Fibroblast of skin of left quadriceps (primary cell): ENCODE results near the gene DENND1B.

Source experiments
- DNase-seq, 2 experiments: peaks; one replicate each; pipeline ENCODE4 v3.0.0-alpha.2; 2013; ENCODE audit warnings: low read depth in 2 of 2

Gene DENND1B

DNA sequence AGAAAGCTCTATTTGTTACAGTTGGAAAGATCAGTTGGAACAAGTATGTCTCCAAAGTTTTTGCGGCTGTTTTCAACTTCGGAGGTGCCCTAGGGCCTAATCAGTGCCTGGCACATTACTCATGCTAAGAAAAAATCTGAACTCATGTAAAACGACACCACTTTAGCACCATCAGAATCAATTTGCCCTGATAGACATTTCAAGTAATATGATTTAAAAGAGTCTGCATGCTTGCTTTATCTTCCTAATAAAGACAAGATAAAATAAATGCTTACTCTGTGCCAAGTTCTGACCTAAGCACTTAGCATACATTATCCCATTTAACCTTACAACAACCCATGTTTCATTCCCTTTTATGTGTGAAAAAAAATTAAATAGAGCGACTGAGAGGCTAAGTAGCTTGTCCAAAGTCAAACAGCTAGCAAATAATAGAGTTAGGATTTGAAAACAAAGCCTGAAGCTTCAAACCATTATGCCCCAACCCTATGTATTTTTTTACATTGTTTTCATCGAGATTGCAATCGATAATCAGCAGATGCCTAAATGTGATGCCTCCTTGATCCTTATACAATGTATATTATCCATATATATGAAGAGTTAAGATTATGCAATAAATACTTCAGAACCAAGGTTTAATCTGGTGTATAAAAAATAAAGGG lies 91.3 kb downstream of the DENND1B start:
- DNase-seq, result no peak

DNA sequence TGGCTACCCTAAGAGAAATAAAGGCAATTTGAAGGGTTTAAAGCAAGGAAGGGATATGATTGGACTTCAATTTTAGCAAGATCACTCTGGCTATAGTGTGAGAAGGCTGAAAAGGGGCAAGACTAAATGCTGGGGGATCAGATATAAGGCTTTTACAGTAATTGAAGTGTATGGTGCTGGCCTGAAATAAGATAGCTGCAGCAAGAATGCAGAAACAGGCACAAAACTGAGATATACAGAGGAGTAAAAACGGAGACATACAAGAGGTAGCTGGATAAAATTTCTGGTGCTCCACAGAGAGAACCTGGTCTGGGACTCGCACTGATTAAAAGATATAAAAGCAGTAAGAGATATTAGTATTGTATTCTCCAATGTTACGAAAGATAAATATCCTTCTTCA lies 92.0 kb downstream of the DENND1B start:
- no peak for DNase-seq

DNA sequence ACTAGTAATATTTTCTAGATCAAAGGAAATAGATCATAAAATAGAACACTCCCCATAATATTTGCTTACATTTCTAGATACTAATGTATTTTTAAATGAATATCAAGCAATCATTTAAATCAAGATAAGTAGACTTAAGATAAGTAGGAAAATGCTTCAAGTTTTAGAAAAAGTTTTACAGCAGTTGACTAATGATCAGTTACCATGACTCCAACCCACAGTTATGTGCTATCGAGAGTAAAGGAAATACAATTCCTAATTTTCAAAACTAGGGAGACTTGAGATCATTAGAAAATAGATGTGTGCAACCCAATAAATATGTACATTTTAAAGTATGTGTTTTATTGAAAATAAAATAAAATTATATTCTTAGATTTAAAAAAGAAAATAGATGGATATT lies 95.0 kb downstream of the DENND1B start:
- no peak for DNase-seq

DNA sequence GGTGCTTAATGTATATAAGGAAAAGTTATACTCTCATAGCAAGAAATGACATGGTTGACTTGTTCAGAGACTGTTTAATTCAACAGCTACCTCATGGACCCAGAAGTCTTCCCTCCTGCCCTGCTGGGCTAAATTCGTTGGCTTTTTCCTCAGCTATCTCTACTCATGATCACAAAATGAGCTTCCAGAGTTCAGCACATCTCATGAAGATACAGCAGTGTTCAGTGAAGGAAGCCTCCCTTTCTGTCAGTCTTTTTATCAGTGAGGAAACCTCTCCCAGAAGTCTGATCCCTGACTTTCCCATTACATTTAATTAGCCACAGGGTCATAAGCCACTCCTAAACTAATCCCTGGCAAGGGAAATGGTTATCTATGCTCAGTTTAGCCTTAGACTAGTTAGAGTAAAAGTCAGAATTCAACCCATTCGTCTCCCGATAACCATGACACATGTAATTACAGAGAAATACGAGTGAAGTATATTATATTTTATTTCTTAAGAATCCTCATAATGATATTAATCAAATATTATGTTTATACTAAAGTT lies 97.5 kb downstream of the DENND1B start:
- DNase-seq, result no peak

DNA sequence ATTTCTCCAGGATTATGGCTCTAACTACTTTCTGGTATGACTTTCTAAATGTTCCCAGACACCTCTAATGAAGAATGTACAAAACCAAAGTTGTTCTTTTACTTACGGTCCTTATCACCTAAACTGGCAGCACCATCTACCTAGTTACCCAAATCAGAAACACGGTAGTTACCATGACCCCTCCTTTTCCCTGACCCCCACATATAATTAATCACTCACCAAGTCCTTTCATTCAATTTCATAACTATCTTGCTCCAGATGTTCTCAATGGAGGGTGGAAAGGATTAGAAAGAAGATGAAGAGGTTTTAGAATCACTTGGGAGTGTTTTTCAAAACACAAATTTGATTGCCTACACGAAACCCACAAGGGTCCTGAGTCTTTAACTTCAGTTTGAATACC lies 98.0 kb downstream of the DENND1B start:
- DNase-seq, result no peak

DNA sequence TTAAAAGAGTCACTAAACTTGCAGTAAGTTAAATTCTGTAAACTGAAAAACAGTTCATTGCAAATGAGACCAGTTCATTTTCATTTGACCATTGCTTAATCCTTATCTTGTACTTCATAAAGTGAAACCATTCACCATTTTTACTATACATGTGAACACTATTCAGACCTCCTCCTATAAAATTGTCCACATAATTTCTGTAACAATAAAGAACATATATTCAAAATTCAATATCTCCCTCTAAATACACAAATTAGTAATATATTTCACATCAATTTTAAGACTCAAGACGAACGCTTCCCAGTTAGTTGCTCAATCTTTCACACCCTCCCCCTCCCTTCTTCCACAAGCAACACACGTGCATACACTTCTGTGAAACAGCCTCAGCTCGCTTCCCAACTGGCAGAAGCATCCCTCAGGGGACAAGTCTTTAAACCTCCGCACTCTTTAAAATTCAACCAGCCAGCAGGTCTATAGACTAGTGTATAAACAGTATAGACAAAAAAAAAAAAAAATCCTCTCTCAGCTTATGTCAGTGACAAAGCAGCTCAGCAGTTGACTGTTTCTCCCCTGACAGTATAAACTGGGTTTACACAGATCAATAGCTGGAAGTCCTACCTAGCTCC lies 99.6 kb downstream of the DENND1B start:
- DNase-seq, result no peak

DNA sequence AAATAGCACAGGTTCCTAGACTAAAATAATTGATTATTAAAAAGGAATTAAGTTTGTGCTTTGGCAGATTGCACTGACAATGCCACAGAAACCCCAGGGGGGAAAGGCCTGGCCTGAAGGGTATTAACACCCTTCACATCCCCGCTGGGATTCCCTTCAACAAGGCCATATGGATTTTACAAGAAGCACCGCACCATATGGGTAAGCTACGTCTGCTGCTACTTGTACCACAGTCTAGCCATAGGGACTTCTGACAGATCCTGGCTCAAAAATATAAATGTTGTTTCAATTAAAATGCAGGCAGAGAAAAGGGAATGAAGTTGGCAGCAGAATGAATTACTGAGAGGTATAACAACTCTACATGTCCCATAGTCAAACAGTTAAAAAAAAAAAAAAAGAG lies 101.0 kb downstream of the DENND1B start:
- peak in 1 of 2 experiments; percentile 20 for DNase-seq

DNA sequence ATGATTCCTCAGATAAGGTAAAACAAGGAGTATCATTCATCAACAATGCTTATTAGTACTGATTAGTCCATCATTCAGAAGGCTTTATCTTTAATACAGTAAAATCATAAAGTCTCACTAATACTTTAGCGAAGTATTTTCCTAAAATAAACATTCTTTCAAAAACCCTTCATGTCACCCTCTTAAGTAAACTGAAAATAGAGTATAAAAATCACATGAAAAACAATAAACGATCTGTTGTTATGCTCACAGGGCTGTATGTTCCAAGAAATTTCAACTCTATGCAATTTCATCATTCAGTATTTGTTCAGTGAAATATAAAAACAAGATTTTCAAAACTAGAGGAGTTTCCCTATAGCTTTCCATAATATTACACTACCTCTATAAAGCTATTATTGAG lies 102.0 kb downstream of the DENND1B start:
- DNase-seq, result no peak

DNA sequence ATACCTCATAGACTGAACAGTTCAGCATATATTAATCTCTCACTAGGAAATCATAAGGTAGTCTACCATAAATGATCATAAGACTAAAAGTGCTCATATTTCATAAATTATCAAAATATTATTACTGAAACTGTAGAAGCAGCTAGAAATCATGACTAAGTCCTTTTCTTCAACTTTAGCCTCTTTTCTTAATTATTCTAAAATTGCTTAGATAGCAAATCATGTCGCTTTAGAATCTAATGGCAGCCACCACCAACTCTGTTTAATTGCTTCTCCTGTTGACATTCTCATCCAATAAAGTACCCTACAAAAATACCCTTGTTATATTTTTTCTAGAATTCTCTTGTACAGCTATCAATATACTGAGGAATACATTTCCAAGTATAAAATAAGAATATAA lies 102.9 kb downstream of the DENND1B start:
- DNase-seq, result no peak

DNA sequence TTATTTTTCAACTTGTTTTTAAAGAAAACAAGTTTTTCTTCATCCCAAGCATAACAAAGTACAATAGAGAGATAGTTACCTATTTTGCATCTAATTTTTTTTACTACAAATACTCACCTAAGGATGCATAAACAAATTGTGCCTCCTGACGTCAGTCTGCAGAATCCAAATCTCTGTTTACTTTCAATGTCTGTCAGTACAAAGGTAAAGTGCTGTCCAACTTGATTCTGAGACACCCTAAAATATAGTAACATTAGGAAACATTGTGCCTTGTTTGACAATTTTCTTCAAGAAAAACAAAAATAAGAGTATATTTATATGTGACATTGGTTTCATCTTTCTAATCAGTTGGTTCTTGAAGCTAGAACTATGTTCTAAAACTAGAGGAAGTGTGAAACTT lies 103.4 kb downstream of the DENND1B start:
- DNase-seq, result no peak

DNA sequence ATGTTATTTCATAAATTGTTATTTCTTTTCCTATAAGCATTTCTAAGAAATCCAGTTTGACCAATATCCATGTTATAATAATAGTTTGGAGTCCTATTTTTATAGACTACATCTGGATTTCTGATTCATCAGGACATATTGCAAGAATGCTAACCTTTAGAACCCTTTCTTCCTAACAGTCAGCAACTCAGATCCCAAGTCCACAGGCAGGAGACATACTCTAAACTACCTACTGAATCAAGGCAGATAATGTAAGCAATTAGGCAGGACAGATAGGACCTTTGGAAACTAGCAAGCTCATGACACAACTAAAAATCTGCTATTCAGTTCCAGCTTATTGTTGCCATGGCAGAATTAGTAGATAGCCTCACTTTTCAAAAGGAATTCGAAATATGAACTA lies 104.1 kb downstream of the DENND1B start:
- DNase-seq, result no peak

DNA sequence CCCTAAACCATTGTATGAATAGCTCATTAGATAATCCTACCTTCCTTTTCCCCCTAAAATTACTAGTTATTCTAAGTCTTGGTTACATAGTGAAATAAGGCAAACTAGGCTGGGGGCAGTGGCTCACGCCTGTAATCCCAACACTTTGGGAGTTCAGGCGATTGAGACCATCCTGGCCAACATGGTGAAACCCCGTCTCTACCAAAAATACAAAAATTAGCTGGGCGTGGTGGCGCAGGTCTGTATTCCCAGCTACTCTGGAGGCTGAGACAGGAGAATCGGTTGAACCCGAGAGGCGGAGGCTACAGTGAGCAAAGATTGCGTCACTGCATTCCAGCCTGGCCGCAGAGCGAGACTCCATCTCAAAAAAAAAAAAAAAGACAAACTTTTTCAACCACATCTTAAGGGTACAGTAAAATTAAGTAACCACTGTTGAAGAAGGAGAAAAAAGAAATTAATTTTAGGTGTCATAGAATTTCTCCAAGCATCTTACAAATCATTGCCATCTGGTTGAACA lies 108.5 kb downstream of the DENND1B start:
- no peak for DNase-seq

DNA sequence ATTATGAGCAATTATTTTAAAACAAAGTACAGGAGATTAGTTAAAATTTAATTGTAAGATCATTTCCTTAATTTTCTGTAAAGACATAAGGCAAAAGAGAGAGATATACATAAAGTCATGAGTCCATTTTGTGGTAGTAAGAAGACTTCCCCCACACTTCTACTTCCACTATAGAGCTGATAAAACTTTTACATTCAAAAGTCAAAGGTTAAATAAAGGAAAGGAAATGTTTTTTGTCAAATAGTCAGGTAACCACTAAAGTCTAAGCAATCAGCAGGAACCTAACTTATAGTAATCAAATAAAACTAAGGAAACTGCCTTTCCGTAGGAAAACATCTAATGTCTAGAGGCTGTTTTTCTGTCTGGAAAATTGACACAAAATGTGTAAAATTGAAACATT lies 110.9 kb downstream of the DENND1B start:
- DNase-seq, result no peak

DNA sequence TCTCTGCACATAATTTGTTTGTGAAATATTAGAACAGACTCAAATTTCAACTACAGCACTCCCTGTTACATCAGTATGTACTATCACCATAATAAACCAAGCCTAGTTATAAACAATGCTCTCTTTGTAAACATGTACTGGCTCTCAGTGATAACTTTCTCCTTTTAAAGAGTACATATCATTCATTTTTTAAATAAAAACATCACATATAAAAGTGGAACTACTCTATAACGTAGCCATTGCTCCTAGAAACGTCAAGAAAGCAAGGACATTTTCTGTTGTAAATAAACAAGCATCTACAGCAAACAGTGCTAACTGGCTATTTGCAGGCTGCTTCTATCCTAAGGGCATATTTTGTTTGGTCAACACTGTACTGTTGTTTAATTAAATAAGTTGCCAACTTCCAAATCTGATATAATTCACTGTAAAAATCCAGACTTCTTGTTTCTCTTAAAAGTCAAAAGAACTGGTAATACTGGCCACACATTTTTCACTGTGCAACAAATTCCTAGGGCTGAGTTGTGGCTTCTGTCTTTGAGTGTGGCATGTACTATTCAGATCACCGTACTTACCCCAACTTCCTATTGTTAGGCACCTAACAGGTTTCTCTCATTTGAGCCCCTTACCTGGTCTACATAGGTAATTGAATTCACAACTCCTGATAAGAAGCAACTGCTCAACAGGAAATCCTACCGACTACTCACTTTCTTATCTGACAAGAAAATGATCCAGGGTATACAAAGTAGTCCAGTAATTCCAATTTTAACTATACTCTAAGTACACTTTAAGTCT lies 111.9 kb downstream of the DENND1B start:
- no peak for DNase-seq

DNA sequence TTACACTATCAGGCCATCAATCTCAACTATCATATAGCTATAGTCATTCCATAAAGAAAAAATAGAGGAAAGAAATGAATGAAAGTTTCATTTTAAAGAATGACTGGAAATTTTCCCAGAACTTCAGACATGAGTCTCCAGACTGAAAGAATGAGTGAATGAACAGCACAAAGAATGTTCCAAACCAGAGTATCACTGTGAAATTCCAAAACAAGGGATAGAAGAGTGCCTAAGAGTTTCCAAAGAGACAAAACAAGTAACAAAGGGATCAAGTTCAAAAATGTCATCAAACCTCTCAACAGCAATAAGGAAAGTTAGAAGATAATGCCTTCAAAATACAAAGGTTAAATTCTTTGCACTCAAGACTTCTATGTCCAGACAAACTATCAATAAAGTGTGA lies 114.9 kb downstream of the DENND1B start:
- DNase-seq, result no peak

DNA sequence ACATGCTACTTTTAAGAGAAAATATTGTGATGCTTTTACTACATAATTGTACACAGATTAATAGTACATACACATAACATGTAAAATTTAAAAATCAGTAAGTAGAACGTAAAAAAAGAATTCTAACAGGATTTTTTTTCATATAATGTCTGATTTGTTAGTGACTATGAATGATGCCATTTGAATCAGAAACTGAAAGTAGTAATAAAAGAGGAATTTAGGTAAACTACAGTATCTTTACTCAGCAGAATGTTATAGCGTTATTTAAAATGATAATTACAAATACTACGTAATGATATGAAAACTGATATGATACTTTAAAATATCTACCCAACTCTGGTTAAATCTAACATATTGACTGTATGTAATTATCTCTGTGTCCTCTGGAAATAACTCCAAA lies 116.1 kb downstream of the DENND1B start:
- no peak for DNase-seq

DNA sequence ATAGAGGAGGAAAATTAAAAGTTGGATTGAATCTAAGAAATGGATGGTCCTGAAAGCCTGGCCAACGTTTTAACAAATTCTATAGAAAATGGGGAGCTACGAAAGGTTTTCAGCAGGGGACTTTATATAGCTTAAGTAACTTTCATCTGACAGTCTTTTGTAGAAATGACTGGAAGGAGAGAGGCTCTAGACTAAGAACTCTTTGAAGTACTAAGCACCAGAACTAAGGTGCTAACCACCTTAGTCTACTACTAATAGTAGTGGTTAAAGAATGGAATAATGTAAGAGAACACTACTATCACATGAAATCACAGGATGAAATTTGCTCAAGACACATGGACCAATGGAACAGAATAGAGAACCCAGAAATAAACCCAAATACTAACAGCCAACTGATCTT lies 126.1 kb downstream of the DENND1B start:
- no peak for DNase-seq

DNA sequence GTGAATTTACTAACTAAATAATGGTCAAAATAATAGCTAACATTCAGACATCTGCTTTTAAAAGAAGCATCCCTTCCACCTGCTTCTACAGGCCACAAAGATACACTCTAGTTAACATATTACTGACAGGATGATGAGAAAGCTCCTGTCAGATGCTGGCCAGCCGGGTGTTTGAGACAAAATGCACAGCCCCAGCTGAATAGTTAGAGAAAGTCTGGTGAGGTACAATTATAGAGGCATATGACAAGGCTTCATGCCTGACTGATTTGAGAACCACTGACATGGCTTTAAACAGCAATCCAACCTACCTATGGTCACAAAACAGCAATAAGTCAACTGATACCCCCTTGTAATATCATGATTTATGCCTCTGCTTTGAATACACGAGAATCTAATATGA lies 137.0 kb downstream of the DENND1B start:
- no peak for DNase-seq

DNA sequence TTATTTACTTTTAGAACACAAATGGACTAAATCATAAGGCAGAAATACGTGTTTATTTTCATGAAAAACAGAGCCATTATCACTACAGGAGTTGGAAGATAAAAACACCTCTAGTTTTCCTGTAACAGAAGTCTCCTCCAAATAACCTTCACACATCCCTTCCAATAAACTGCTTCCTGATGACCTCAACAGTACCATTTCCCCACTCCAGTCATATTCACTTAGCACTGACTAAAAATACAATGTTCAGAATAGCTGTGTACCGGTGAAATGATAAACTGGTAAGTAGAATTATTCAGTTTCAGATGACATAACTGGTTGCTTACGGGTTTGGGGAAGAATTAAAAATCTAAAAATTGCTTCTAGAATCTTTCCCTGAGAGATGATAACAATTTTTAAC lies 137.9 kb downstream of the DENND1B start:
- no peak for DNase-seq

DNA sequence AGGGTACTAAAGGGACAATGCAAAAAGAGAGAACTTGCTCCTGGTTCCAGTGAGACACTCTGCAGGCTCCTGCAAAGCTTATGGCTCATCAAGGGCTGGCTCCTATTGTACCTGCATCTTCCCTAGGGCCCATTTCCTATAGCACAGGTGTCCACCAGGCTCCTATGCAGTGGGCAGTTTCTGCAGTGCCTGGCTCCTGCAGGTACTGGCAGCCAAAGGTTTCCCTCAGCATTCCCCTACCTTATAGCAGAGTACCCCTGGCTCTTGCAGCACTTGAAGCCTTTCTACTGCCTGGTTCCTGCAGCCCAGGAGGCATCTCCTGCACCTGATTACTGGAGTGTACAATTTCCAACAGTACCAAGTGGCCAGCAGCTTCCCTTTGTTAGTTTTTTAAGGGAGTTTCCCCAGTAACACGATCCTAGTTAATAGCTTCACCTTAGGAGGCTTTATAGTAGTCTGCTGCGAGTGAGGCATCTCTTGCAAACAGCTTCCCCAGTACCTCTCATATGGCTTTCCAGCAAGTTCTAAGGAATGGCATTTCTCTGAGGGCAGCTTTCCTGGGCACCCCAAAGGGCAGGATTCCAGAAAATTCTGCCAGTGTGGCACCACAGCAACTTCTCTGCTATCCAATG lies 141.7 kb downstream of the DENND1B start:
- no peak for DNase-seq

DNA sequence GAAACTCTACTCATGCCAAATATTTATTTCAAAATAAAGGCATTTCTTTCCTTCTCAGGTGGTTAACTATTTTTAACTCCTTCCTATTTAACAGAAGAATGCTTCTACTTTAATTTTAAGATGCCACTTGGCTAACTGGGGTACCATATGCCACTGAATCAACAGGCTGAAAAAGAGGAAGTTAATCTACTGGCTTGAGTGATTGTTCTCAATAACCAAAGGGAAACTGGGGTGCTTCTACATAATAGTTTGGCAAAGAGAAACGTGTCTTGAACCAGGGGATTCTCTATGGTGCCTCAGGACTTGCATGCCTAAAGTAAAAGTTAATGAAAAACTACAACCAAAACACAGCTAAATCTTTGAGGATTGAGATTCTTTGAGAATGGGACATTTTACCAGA lies 142.6 kb downstream of the DENND1B start:
- no peak for DNase-seq

DNA sequence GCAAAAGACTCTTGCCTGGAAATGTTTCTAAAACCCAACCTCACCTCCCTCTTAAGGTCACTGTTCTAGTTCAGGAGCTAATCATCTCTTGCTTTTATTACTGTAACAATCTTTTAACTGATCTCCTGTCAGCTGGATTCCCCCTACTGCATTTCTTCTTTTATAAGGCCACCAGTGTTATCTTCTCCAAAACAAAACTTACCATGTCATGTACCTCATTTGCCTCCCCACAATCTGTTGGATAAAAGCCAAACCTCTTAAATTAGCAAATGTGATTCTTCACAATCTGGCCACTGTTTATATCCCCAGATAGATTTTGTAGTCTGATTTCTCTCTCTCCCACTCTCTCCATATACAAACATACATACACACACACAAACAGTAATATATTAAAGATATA lies 143.3 kb downstream of the DENND1B start:
- no peak for DNase-seq
